Measurements from ENCODE around the gene PARD6A.
A peak's percentile ranks its signal among the peaks of the same experiment; 100 is the strongest.

PARD6A gene

GRCh38 chr16:67660564-67661028 is at the start of gene PARD6A:
Gene PARD6A (plus strand): TSS chr16:67660960. CDS start chr16:67661039, 79 bp downstream.
- peak; percentile 99 for DNase-seq

GRCh38 chr16:67613808-67614207 is 47.0 kb upstream of the PARD6A start:
- peak; percentile 11 for DNase-seq

DNA sequence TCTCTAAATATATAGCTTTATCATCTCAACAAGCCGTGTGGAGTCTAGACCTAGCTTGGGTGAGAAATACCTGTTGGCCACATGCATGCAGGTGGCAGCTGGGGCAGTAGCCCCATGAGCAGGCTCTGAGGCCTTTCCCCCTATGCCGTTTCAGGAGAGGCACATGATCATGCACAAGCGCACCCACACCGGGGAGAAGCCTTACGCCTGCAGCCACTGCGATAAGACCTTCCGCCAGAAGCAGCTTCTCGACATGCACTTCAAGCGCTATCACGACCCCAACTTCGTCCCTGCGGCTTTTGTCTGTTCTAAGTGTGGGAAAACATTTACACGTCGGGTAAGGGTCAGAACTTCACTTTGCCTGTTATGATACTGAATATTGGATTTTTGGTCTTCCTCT is 32.5 kb upstream of the PARD6A start:
- no peak for DNase-seq

GRCh38 chr16:67632415-67633172 is 28.2 kb upstream of the PARD6A start:
- no peak for DNase-seq

DNA sequence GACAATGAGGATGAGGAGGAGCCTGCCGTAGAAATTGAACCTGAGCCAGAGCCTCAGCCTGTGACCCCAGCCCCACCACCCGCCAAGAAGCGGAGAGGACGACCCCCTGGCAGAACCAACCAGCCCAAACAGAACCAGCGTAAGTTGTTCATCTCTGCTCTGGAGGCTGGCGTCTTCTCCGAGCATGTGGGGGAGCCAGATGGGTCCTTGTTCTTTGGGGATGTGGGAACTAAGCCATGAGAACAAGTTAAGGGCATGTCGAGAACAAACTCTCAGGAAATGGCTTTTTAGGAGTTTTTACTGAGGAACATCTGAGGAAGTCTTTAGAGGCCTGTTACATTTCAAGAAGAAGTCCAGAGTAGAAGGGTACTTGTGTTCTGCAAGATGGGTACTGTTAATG is 24.0 kb upstream of the PARD6A start:
- no peak for DNase-seq

DNA sequence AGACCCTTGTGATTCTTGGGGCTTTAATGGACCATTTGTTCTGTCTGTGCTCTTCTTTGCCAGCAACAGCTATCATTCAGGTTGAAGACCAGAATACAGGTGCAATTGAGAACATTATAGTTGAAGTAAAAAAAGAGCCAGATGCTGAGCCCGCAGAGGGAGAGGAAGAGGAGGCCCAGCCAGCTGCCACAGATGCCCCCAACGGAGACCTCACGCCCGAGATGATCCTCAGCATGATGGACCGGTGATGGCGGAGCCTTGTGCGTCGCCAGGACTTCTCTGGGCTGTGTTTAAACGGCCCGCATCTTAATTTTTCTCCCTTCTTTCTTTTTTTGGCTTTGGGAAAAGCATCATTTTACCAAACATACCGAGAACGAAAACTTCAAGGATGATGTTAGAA is 23.1 kb upstream of the PARD6A start:
- no peak for DNase-seq

DNA sequence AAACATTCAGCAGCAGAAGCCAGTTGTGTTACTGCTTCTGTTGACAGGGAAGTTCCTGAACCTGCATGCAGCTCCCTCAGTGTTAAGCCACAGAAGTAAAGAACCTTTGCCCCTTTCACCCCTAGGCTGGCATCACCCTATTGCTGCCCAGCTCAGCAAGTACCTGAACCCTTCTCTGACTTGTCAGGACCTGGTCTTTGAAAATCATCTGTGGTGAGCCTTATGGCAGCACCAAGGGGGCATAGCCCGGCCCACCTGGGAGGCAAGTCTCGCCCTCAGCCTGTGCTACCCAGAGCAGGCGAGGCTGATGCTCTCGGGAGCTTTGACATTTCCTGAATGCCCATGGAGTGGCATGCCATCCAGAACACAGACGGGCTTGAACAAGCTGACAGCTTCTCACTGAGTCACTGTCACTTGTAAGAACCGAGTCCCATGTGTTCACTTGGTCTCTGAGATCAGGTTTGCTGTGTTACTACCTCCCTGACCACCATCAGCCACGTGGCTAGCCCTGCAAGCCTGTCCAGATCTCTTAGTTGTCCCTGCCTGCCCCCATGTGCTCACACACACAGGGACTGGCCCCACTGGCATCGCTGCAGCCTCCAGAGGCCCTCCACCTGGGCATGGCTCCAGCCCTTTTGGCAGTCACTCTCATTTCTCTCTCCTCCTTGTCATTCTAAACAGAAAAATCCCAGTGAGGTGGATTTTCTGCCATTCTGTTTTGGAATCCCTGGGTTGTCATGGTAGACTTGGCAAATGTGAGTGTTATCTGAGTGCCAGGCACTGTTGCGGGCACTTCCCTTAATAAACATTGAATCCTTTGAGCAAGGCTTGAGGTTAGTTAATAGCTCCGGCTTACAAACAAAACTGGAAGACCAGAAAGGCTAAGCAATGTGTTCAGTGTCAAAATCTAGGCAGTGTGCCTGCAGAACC is 18.7 kb upstream of the PARD6A start:
- no peak for DNase-seq

- no peak for DNase-seq
Observed at GRCh38 chr16:67644038-67644437, 16.7 kb upstream of the PARD6A start.

- DNase-seq = peak; percentile 38
Observed at GRCh38 chr16:67645397-67646121, 15.2 kb upstream of the PARD6A start.

DNA sequence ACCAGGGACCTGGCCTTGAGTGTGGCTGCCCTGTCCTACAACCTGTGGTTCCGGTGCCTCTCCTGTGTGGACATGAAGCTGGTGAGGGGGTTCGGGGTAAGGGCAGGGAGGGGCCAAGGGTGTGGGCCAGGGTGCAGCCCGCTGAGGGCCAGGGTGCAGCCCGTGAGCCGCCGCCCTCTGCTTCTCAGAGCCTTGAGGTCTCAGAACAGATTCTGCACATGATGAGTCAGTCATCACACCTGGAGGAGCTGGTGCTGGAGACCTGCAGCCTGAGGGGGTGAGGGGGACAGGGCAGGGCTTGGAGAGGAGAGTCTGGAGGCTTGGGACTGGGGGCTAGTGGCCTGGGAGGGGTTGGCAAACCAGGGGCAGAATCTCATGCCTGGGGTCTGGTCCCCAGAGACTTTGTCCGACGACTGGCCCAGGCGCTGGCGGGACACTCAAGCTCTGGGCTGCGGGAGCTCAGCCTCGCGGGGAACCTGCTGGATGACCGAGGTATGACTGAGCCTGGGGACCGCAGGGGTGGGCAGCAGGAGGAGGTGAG is 13.6 kb upstream of the PARD6A start:
- DNase-seq = no peak

DNA sequence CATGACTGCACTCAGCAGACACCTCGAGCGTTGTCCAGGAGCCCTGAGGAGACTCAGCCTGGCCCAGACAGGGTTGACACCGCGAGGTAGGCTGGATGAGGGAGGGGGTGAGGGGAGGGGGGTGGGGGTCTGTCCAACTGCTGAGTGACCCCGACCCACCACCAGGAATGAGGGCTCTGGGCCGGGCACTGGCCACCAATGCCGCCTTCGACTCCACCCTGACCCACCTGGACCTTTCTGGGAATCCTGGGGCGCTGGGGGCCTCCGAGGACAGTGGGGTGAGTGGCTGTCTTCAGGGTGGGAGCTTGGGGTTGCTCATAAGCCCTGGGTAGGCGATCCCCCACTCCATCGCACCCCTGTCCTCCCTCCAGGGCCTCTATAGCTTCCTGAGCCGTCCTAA is 13.1 kb upstream of the PARD6A start:
- DNase-seq = no peak

DNA sequence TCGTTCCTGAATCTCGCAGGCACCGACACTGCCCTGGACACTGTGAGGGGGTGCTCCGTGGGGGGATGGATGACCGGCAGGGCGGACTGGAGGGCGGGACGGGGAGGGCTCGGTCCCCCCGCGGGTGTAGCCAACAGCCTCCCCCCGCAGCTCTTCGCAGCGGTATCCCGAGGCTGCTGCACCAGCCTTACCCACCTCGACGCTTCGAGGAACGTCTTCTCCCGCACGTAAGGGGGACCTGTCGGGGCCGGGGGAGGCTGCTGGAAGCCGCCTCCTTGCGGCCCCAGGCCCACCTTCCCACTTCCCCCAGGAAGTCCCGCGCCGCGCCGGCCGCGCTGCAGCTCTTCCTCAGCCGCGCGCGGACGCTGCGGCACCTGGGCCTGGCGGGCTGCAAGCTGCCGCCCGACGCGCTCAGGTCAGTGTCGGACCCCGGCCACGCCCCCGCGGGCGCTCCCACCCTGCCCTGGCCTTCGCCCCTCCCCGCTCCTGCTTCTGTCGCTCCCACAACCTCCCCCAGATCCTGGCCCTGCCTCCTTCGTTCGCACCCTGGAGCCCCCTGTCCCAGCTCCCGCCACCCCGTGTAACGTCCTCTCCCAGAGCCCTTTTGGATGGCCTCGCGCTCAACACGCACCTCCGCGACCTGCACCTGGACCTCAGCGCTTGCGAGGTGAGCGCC is 12.5 kb upstream of the PARD6A start:
- DNase-seq = no peak

DNA sequence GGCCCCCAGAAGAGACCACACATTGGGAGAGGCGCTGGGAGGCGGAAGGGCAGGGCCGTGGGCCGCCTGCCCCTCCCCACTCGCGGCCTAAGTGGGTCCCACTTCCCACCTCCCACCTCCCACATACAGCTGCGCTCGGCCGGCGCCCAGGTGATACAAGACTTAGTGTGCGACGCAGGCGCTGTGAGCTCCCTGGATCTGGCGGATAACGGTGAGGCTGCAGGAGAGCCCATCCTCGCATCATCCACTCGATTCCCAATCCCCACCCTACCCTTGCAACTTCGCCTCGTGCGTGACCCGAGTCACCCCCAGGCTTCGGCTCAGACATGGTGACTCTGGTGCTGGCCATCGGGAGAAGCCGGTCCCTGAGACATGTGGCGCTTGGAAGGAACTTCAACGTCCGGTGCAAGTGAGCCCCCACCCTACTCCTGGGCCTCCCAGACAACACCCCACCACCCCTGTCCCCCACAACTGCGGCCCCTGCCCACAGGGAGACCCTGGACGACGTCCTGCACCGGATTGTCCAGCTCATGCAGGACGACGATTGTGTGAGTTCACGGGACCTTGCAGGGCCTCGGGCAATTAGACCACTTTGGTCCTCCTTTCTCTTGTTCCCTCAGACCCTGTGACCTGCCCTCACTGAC is 11.9 kb upstream of the PARD6A start:
- no peak for DNase-seq

GRCh38 chr16:67649494-67649931 is 11.2 kb upstream of the PARD6A start:
- no peak for DNase-seq

- no peak for DNase-seq
Observed at GRCh38 chr16:67650023-67650422, 10.7 kb upstream of the PARD6A start.

DNA sequence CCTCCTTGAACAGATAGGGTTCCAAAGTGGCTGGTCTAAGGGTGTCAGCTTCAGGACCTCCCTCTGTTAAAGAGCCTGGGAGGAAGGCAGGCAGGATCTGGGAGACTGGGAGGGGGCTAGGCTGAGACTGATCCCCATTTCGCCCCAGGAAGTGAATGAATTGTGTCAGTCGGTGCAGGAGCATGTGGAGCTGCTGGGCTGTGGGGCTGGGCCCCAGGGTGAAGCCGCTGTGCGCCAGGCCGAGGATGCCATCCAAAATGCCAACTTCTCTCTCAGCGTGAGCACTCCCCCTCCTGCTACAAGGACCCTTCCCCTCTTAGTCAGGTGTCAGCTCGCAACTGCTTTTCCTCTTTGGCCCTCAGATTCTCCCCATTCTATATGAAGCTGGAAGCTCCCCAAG is 9.7 kb upstream of the PARD6A start:
- DNase-seq = no peak

DNA sequence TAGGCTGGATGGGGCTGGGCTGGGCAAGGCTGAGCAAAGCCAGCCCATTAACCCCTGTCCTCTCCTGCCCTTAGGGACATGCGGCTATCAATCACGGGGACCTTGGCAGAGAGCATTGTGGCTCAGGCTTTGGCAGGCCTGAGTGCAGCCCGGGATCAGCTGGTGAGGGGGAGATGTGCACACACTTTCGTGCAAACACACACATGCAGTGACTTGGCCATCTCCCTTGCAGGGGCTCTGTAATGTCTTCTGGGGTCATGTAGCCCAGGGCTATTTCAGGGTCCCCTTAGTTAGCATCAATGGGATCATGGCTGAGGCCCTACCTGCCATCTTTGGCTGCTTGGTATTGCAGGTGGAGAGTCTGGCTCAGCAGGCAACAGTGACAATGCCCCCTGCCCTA is 8.9 kb upstream of the PARD6A start:
- no peak for DNase-seq

- no peak for DNase-seq
Observed at GRCh38 chr16:67652578-67653127, 8.1 kb upstream of the PARD6A start.

DNA sequence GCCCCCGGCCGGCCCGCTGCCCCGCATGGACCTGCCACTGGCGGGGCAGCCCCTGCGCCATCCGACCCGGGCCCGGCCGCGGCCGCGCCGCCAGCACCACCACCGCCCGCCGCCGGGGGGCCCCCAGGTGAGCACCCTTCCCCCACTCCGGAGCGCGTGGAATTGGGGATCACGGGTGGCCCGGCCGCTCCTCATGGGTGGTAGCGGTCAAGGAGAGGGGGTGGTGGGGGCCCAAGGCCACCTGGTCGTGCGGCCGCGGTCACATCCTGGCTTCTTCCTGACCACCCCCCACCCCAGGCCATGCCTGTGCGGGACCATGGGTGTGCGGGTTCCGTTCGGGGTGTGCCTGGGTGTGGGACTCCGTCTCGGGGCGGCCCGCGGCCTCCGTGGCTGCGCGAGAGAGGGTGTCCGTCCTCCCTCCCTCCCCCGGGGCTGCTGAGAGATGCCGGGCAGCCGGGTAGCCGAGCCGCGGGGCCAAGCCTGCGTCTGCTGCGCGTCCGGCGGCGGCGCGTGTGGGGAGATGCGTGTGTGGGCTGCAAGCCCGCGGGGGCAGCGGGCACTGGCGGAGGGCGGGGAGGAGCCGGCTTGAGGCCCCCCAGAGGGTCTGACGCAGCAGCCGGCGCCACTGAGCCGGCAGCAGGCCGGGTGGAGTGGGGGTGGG is 7.5 kb upstream of the PARD6A start:
- no peak for DNase-seq

GRCh38 chr16:67653789-67654402 is 6.9 kb upstream of the PARD6A start:
- DNase-seq = no peak

All from activated CD4-positive, alpha-beta T cell treated with anti-CD3 and anti-CD28 coated beads, Interleukin-2, Interleukin-6, amounts not matched to agents 100 ng/mL and 50 ng/mL, durations not matched to agents 16 hours and 8 hours (primary cell).